ENCODE measurements around the gene TULP4. TPM values are rescaled to one million over a fixed set of nuclear protein-coding genes. Genes with fewer than 3 reads are reported as not detected.

Gene TULP4
- total RNA-seq, 4 donors from 2014 or later, result 76.7 to 118 (median 95.7) TPM

DNA sequence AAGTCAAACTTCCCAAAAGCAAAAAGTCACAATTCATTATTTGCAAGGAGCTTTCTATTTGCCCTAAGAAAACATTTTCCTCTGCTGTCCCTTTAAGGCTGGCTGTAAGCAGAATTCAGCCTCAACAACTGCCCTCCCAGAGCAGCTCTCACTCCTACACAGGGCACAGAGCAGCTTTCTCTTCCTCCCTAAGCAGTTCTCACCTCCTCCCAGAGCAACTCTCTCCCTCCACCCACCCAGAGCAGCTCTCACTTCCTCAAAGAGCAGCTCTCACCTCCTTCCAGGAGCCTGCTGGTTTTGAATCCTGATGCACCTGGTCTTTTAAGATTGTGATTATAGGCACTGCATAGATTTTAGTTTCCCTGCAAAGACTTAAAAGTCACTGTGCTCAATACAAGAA, 127.0 kb downstream of the TULP4 start:
- ATAC-seq (ENCODE audit: low FRiP score) (no peak), DNase-seq (ENCODE audit: low spot score) (no peak)
- TF ChIP-seq, protein P1, sequence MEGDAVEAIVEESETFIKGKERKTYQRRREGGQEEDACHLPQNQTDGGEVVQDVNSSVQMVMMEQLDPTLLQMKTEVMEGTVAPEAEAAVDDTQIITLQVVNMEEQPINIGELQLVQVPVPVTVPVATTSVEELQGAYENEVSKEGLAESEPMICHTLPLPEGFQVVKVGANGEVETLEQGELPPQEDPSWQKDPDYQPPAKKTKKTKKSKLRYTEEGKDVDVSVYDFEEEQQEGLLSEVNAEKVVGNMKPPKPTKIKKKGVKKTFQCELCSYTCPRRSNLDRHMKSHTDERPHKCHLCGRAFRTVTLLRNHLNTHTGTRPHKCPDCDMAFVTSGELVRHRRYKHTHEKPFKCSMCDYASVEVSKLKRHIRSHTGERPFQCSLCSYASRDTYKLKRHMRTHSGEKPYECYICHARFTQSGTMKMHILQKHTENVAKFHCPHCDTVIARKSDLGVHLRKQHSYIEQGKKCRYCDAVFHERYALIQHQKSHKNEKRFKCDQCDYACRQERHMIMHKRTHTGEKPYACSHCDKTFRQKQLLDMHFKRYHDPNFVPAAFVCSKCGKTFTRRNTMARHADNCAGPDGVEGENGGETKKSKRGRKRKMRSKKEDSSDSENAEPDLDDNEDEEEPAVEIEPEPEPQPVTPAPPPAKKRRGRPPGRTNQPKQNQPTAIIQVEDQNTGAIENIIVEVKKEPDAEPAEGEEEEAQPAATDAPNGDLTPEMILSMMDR (IDR thresholded peaks at IDR 0.05), result no peak

DNA sequence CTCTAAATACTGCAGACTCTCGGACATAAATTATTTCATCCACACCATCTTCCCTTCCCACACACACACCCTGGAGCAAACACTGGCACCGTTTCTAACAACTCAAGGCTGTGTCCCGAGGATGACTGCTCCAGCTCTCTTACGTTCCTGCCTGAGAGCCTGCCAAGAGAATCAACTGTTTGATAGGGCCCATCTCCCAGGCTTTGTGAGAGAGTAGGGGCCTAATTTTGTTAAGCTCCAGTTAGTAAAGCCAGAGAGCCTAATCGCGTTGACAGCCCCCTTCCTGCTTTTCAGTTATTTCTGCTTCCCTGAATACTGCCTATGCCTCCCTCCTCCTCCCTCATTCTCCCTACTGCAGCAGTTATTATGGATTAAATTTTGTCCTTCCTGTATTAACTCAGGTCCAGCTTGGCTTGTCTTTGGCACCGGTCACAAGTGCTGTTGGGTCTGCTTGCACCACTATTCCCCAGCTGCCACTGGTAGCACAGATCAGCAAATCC, 129.5 kb downstream of the TULP4 start:
- ATAC-seq (ENCODE audit: low FRiP score) (no peak), DNase-seq (ENCODE audit: low spot score) (no peak)
- TF ChIP-seq, protein P1 (IDR thresholded peaks at IDR 0.05), result no peak

DNA sequence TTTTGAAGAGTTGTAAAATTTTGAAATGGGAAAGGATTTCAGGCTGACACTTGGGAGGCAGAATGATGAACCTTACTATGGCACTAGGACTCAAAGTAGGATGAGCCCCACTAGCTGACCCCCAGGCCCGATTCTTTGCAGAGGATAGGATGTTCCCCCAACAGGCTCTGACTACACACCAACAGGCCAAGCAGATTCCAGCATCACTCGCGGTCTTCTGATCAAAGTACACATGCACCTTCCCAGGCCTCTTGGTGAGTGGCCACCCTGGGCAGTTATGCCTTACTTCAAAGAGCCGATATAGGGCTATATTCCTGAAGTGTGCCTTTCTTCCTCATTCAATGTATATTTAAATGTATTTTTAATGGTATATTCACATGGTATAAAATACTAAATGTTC, 130.0 kb downstream of the TULP4 start:
- TF ChIP-seq, protein P1 (IDR thresholded peaks at IDR 0.05), result no peak
- no peak for ATAC-seq (ENCODE audit: low FRiP score)
- no peak for DNase-seq (ENCODE audit: low spot score)

DNA sequence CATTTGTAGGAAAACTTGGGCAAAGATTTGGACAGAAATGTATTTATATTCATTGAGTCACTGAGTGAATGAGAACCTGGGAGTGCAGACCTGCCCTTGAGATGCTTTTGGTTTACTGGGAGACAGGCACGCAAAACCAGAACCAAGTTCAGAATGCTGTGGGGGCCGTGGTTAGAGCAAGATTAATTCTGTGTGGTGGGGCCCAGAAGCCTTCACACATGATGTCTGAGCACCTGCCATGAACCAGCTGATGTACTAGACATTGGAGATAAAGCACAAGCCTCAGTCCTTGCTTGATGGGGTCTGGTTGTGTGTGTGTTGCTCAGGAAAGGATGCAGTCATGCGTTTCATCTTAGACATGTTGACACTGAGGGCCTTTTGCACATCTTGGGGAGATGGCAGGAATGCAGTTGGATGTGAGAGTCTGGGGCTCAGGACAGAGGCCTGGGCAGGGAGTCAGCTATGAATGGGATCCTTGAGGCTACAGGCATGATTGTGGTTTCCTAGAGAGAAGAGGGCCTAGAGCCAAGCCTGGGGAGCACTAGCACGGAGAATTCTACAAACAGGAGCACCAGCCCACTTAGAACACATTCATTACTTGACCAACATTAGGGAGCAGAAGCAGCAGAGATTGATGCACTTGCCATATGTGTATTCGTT, 133.3 kb downstream of the TULP4 start:
- DNase-seq (ENCODE audit: low spot score), result no peak
- no peak for ATAC-seq (ENCODE audit: low FRiP score)
- TF ChIP-seq, protein P1 (IDR thresholded peaks at IDR 0.05), result no peak

DNA sequence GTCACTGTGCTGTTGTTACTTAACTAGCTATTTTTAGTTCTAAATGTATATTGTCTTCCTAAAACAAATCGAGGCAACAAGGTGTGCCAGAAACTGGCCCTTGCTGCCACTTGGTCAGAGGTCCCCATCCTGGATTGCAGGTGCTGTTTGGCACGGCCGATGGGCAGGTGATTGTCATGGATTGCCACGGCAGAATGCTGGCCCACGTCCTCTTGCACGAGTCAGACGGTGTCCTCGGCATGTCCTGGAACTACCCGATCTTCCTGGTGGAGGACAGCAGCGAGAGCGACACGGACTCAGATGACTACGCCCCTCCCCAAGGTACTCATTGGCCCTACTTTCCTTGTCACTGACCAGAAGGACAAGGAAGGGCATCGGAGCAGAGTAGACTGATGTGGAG, 136.6 kb downstream of the TULP4 start:
- TF ChIP-seq, protein P1 (IDR thresholded peaks at IDR 0.05), result no peak
- no peak for DNase-seq (ENCODE audit: low spot score)
- ATAC-seq (ENCODE audit: low FRiP score), result no peak

DNA sequence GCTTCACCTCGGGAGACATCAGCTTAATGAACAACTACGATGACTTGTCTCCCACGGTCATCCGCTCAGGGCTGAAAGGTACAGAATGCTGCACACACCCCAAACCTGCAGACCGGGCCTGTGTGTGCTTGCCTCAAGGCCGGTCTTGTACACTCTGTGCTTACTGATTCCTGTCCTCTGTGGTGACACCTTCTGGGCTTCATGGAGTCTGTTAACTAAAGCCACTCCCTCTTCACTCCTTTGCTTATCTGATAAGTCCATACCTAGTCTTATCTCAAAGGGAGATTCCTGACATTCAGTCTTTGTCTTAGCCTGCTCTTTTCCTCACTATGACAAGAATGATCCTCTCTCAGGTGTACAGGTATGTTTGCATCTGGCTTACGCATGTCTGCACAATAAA, 139.9 kb downstream of the TULP4 start:
- ATAC-seq (ENCODE audit: low FRiP score) (no peak), DNase-seq (ENCODE audit: low spot score) (no peak)
- TF ChIP-seq, protein P1 (IDR thresholded peaks at IDR 0.05), result no peak

DNA sequence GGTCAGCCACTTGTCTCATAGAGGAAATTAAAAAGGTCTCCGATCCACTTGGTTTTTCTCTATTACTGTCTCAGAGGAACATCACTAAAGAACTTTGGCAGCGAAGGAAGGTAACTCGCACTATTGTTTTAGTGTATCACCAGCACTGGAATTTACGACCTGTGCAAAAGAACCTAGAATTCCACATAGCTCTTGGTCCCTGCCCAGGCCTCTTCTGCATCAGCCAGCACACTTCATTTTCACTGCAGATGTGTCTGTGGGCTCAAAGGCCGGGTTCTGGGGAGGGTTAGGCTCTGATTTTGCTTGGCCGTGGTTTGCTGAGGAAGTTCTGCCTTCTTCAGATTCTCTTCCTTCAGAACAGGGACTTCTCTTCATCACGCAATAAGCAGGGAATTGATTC, 144.9 kb downstream of the TULP4 start:
- TF ChIP-seq, protein P1 (IDR thresholded peaks at IDR 0.05), result no peak
- ATAC-seq (ENCODE audit: low FRiP score) (no peak), DNase-seq (ENCODE audit: low spot score) (no peak)

Data from omental fat pad (tissue), 4 donors.